Stimulated activated CD4-positive, alpha-beta T cell treated with anti-CD3 and anti-CD28 coated beads, Interleukin-2, amount 100 ng/mL, for 4 hours (primary cell): ENCODE results near the gene GOLGA6L9.
"Not testable (repeated sequence)": the region's sequence is repeated elsewhere in the genome, so short reads cannot be mapped to it uniquely, and the experiment has no call there.

Experiments
- DNase-seq: peaks from one replicate; pipeline ENCODE4 v3.0.0-alpha.2; 2020; ENCODE audit warnings: low read depth

The GOLGA6L9 gene

GRCh38 chr15:82429693-82430092 is at the start of gene GOLGA6L9:
TSS of gene GOLGA6L9 (plus strand) at chr15:82429816. CDS start at chr15:82430080, 264 bp downstream.
- not testable (repeated sequence) for DNase-seq

GRCh38 chr15:82381330-82381955 is 48.2 kb upstream of the GOLGA6L9 start:
- not testable (repeated sequence) for DNase-seq

- not testable (repeated sequence) for DNase-seq
Observed at GRCh38 chr15:82387209-82387608, 42.4 kb upstream of the GOLGA6L9 start.

GRCh38 chr15:82390152-82390551 is 39.5 kb upstream of the GOLGA6L9 start:
- not testable (repeated sequence) for DNase-seq

GRCh38 chr15:82392077-82392476 is 37.5 kb upstream of the GOLGA6L9 start:
- not testable (repeated sequence) for DNase-seq

GRCh38 chr15:82393671-82394070 is 35.9 kb upstream of the GOLGA6L9 start:
- no peak for DNase-seq

- not testable (repeated sequence) for DNase-seq
Observed at GRCh38 chr15:82395788-82396187, 33.8 kb upstream of the GOLGA6L9 start.

GRCh38 chr15:82397817-82398216 is 31.8 kb upstream of the GOLGA6L9 start:
- no peak for DNase-seq

- DNase-seq: no peak
Observed at GRCh38 chr15:82398785-82399184, 30.8 kb upstream of the GOLGA6L9 start.

- DNase-seq: not testable (repeated sequence)
Observed at GRCh38 chr15:82399366-82400103, 30.1 kb upstream of the GOLGA6L9 start.

GRCh38 chr15:82401918-82402317 is 27.7 kb upstream of the GOLGA6L9 start:
- DNase-seq: not testable (repeated sequence)

- not testable (repeated sequence) for DNase-seq
Observed at GRCh38 chr15:82402341-82402740, 27.3 kb upstream of the GOLGA6L9 start.

- DNase-seq: not testable (repeated sequence)
Observed at GRCh38 chr15:82406211-82406610, 23.4 kb upstream of the GOLGA6L9 start.

GRCh38 chr15:82410306-82410705 is 19.3 kb upstream of the GOLGA6L9 start:
- not testable (repeated sequence) for DNase-seq

GRCh38 chr15:82411595-82411994 is 18.0 kb upstream of the GOLGA6L9 start:
- not testable (repeated sequence) for DNase-seq

- not testable (repeated sequence) for DNase-seq
Observed at GRCh38 chr15:82414525-82415191, 15.0 kb upstream of the GOLGA6L9 start.

- not testable (repeated sequence) for DNase-seq
Observed at GRCh38 chr15:82420516-82420915, 9.1 kb upstream of the GOLGA6L9 start.

- not testable (repeated sequence) for DNase-seq
Observed at GRCh38 chr15:82420966-82421365, 8.7 kb upstream of the GOLGA6L9 start.

- DNase-seq: not testable (repeated sequence)
Observed at GRCh38 chr15:82427117-82427516, 2.5 kb upstream of the GOLGA6L9 start.

GRCh38 chr15:82445420-82445819 is 15.8 kb downstream of the GOLGA6L9 start:
- not testable (repeated sequence) for DNase-seq

GRCh38 chr15:82457336-82457735 is 27.7 kb downstream of the GOLGA6L9 start:
- DNase-seq: not testable (repeated sequence)

GRCh38 chr15:82465629-82466028 is 36.0 kb downstream of the GOLGA6L9 start:
- not testable (repeated sequence) for DNase-seq

GRCh38 chr15:82468205-82468604 is 38.6 kb downstream of the GOLGA6L9 start:
- not testable (repeated sequence) for DNase-seq
